Omental fat pad (tissue), 4 donors: Measurements from ENCODE around the gene ARHGAP29. TPM values are rescaled to one million over a fixed set of nuclear protein-coding genes. Genes with fewer than 3 reads are reported as not detected.
"Not testable (repeated sequence)": the region's sequence is repeated elsewhere in the genome, so short reads cannot be mapped to it uniquely, and the experiment has no call there.

Experiments
- ATAC-seq: fragments of 150-250 bp; one replicate; pipeline ENCODE4 v1.9.1; 2016; ENCODE audit warnings: mild to moderate bottlenecking, moderate library complexity; ENCODE audit not compliant: low FRiP score
- DNase-seq: peaks from one replicate; pipeline ENCODE4 v3.0.0-alpha.2; 2019; ENCODE audit warnings: low spot score
- total RNA-seq, 4 donors: library from RNA; depleted of rRNA; stranded (reverse); fragments of >200 nt; gene quantifications; one replicate each; pipeline ENCODE4 v1.1.0, GENCODE V29; 2016
- TF ChIP-seq, protein P1 (sequence below), 3 donors: fragments of 450-650 bp; IDR thresholded peaks; one replicate each; pipeline ENCODE4 v1.5.1; 2016 to 2017; ENCODE audit warnings: antibody characterized with exemption in 3 of 3, mild to moderate bottlenecking in 3 of 3, moderate library complexity in 2 of 3

Gene ARHGAP29
- total RNA-seq, 4 donors from 2014 or later, result 43.8 to 129 (median 77.1) TPM

DNA sequence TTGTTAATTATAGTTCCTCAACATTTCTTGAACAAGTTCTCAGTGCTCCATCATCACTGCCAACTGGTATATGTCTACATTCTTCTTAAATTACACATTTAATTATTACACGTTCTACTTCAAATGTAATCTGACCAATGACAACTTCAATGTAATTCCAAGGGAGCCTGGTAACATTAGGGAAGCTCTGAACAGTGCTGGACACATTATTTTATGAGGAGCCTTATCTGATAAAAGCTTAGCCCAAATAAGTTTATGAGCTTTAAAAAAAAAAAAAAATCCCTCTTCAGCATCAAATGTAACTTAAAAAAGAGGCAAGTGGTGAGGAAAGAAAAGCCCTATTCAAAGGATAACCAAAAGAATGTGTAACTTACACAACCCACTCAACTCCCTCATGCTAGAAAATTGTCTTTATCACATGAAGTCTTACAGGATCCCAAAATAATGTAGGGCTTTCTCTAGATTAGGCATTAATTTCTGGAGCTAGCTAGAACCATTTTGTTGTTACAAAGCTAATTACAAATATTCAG, 81.2 kb downstream of the ARHGAP29 start:
- TF ChIP-seq, protein P1, sequence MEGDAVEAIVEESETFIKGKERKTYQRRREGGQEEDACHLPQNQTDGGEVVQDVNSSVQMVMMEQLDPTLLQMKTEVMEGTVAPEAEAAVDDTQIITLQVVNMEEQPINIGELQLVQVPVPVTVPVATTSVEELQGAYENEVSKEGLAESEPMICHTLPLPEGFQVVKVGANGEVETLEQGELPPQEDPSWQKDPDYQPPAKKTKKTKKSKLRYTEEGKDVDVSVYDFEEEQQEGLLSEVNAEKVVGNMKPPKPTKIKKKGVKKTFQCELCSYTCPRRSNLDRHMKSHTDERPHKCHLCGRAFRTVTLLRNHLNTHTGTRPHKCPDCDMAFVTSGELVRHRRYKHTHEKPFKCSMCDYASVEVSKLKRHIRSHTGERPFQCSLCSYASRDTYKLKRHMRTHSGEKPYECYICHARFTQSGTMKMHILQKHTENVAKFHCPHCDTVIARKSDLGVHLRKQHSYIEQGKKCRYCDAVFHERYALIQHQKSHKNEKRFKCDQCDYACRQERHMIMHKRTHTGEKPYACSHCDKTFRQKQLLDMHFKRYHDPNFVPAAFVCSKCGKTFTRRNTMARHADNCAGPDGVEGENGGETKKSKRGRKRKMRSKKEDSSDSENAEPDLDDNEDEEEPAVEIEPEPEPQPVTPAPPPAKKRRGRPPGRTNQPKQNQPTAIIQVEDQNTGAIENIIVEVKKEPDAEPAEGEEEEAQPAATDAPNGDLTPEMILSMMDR (IDR thresholded peaks at IDR 0.05), result no peak
- DNase-seq (no peak), ATAC-seq (no peak)

DNA sequence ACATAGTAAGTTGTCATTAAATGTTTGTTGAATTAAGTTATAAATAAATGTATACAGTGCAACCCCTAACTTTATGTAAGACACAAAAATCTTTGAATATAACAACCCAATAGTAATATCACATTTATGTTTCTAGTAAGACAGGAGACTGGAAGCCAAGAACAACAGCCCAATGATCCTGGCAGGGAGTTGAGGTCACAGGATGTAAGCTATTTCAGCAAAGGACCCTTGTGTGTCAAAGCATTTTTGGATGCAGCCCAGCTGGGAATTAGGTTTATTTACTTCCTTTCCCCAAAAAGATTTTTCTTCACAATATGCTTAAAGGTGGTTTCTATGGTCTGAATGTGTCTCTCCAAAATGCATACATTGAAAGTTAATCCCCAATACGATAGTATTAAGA, 82.4 kb downstream of the ARHGAP29 start:
- no peak for ATAC-seq
- TF ChIP-seq, protein P1 (IDR thresholded peaks at IDR 0.05), result no peak
- DNase-seq, result no peak

DNA sequence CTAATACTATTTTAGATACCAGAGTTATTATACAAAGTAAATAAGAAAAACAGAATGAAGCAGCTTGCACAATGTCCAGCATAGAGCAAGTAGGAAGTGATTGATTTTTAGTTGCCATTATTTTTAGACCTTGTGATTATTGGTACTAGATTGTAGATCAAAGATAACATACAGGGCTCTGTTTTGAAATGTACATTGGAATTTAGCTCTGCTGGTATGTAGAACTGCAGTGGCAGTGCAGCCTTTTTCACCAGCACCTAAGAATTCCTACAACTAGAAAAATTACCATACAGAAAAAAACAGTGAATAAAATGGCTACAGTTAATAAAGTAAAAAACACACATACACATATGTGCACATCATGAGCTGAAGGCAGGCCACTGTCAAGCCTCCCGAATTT, 84.3 kb downstream of the ARHGAP29 start:
- TF ChIP-seq, protein P1 (IDR thresholded peaks at IDR 0.05), result no peak
- ATAC-seq (no peak), DNase-seq (no peak)

DNA sequence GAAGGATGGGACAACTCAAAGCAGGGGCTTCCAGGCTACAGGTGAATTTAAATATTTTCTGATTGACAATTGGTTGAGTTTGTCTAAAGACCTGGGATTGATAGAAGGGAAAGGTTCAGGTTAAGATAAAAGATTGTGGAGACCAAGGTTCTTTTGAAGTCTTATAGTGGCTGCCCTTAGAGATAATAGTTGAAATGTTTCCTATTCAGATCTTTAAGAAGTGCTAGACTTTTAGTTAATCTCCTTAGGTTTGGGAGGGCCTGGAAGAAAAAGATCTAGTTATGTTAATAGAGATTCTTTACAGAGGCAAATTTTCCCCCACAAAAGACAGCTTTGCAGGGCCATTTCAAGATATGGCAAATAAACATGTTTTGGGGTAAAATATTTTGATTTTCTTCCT, 88.2 kb downstream of the ARHGAP29 start:
- ATAC-seq, DNase-seq: not testable (repeated sequence)

DNA sequence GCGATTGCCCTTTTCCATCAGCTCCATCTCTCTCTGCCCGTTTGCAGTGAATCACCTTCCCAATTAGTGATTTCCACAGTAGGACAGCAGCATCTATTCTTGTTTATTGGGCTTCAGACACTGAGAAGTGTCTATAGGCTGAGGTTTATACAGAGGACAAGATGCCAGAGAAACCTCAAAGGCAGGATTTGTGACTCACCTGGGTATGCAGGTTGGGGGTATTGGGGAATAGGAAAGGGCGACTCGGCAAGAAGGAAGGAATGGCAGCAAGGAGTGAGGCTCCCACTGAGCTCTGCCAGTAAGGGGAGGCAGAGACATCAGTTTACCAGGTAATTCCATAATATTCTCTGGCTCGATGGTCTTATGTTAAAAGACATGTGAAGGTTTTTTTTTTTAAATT, 91.1 kb downstream of the ARHGAP29 start:
- ATAC-seq, result no peak
- TF ChIP-seq, protein P1 (IDR thresholded peaks at IDR 0.05), result no peak
- no peak for DNase-seq

DNA sequence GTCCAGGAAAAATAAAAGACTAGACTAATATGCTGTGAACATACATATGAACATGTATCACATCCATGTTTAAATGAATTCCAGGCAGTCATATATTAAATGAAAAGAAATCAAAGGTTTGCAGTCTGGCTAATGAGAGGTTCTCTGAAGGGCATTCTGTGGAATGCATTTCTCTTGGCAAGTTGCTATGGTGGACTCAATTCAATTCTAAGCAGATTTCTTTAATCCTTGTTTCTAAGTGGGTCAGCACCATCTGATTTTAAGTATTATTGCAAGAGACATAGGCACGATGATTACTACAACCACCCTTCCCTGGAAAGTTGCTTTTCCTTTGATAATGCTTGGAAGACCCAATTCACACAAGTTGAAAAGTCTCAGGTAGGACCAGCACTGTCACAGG, 92.5 kb downstream of the ARHGAP29 start:
- DNase-seq (no peak), ATAC-seq (no peak)
- TF ChIP-seq, protein P1 (IDR thresholded peaks at IDR 0.05), result no peak

DNA sequence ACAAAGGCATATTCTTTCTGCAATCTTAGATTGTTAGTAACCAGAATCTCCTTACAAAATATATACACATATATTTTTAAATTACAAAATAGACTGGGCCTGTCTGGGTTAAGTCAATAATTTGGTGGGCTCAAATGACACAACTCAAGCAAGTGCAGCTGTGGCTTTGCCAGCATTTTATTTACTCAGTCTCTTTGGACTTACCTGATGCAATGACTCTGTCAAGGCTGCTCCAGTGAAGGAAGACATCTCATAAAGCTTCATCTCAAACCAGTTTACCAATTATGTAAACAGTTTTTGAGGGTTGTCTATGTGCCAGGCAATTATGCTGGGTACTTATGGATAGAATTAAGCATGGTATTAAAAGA, 93.6 kb downstream of the ARHGAP29 start:
- ATAC-seq (no peak), DNase-seq (no peak)
- TF ChIP-seq, protein P1 (IDR thresholded peaks at IDR 0.05), result no peak
